Measurements from ENCODE around the gene ARL15.

GRCh38 chr5:54088081-54088480 lies 222.3 kb downstream of the ARL15 start:
- TF ChIP-seq POLR2A (IDR thresholded peaks at IDR 0.05; ENCODE audit: low read depth, low read length) (no peak), POLR2AphosphoS5 (IDR thresholded peaks at IDR 0.05; ENCODE audit: low read depth, low read length) (no peak), TAF1 (IDR thresholded peaks at IDR 0.05; ENCODE audit: low read depth, low read length) (no peak), POU2F2 (IDR thresholded peaks at IDR 0.05; ENCODE audit: low read depth, low read length) (no peak)

Measured in GM12891 (cell line).